Activated CD8-positive, alpha-beta memory T cell treated with anti-CD3 and anti-CD28 coated beads for 36 hours (primary cell): ENCODE results near the gene ATCAY. TPM values are rescaled to one million over a fixed set of nuclear protein-coding genes. Genes with fewer than 3 reads are reported as not detected.
"Not testable (repeated sequence)": the region's sequence is repeated elsewhere in the genome, so short reads cannot be mapped to it uniquely, and the experiment has no call there.

Experiments used
- CTCF ChIA-PET: fragments of 350-600 bp; sonication (Branson Sonifier 250); formaldehyde crosslinking; loops from one replicate; lab custom pipeline; 2021; ENCODE audit warnings: antibody characterized with exemption; lab: Charles Lee
- POLR2A ChIA-PET: fragments of 350-600 bp; sonication (Branson Sonifier 250); formaldehyde crosslinking; loops from one replicate; lab custom pipeline; 2021; ENCODE audit warnings: antibody characterized with exemption; lab: Charles Lee
- total RNA-seq, 2 experiments: library from RNA; stranded (reverse); gene quantifications; one replicate each; pipeline ENCODE4 v1.2.3, GENCODE V29; 2021

ATCAY gene
- total RNA-seq, 2 experiments from 2014 or later = not detected

DNA sequence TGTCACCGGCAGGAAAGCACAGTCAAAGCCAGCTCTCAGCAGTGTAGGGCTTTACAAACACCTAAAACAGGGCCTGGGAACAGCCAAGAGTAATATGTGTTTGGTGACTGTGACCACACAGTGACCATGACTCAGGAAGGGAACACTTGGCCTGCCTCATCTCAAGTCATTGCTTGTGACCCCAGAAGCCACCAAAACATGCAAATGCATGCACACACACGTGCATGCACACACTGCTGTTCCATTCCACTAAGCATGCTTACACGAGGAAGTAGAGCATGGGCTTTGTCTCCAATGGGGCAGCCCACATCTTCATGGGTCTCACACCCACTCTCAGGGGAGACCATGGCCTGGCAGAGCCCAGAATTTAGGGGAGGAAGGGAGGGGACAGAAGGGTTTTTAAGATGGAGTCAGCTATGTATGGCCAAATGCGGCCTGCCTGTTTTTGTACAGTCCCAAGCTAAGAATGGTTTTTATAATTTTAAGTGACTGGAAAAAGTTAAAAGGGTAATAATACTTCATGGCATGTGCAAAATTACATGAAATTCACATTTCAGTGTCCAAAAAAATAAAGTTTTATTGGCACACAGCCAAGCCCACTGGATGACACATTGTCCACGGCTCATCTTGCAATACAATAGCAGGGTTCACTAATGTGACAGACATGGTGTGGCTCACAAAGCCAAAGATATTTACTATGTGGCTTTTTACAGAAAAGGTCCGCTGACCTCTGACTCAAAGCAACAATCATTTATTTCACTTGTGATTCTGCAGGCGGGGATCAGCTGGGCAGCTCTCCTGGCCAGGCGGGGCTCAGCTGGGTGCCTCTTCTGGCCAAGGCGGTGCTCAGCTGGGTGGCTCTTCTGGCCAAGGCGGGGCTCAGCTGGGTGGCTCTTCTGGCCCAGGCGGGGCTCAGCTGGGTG, 29.0 kb upstream of the ATCAY start:
- CTCF ChIA-PET = no interaction called here
- POLR2A ChIA-PET = no interaction called here

DNA sequence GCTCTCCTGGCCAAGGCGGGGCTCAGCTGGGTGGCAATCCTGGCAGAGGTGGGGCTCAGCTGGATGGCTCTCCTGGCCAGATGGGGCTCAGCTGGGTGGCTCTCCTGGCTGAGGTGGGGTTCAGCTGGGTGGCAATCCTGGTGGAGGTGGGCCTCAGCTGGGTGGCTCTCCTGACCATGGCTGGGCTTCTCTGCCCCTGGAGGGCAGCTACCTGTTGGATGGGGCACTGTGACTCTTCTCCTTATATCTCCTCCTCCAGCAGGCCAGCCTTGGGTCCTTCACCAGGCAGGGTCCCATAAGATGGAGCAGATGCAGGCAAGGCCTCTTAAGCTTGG, 28.3 kb upstream of the ATCAY start:
- ChIA-PET CTCF (interaction anchor here (1.0 kb wide), 1 partner anchor 135 kb away, joined by 4 read pairs; no protein-coding TSS in a partner anchor), POLR2A (no interaction called here)

GRCh38 chr19:3852614-3853254, 27.8 kb upstream of the ATCAY start:
- CTCF ChIA-PET = interaction anchor here (0.6 to 1.0 kb wide), 3 partner anchors 135 to 153 kb away, joined by 4 to 5 read pairs (median 4); no protein-coding TSS in a partner anchor
- POLR2A ChIA-PET = no interaction called here

- CTCF ChIA-PET = no interaction called here
- POLR2A ChIA-PET = no interaction called here
Measured at GRCh38 chr19:3855320-3855719, 25.2 kb upstream of the ATCAY start.

GRCh38 chr19:3857449-3858003, 23.0 kb upstream of the ATCAY start:
- POLR2A ChIA-PET = no interaction called here
- CTCF ChIA-PET = no interaction called here

DNA sequence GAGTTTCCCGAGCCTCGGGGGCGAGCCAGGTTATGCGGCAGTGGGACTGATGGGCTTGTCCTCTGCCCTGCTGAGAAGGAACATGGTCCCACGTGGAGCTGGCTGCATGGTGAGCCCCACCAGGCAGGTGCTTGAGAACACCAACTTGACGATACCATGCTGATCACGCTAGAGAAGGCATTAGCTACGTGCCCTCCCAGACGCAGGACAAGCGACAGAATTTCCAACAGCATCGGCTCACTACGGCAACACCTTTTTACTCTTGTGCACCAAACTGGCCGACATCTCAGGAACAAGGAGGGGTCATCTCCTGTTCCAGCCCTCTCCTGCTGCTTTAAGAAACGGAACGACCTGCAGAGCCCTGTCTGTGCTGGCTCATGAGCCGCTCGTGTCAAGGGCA, 20.0 kb upstream of the ATCAY start:
- ChIA-PET CTCF (no interaction called here), POLR2A (no interaction called here)

- CTCF ChIA-PET = interaction anchor here (1.1 kb wide), 1 partner anchor 14 kb away, joined by 3 read pairs; no protein-coding TSS in a partner anchor
Measured at GRCh38 chr19:3862826-3863500, 17.5 kb upstream of the ATCAY start.

DNA sequence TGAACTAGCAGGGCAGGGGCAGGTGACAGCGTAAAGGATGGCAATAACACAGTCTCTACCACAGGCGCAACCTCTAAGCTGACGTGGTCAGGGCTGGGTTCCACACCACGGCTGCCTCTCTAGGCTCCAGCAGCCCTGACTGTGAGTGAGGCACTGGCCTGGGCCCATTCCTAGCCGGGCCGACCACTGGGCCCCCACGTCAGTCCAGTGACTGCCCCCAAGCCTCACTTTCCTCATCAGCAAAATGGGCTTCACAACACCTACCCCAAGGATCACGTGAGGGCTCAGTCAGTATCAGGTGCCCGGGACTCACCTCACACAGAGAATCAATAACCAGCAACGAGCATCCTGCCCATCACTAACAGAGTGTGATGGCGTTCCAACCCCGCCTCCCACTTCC, 16.8 kb upstream of the ATCAY start:
- ChIA-PET POLR2A (no interaction called here), CTCF (interaction anchor here (1.1 kb wide), 1 partner anchor 14 kb away, joined by 3 read pairs; no protein-coding TSS in a partner anchor)

More at GRCh38 chr19:3862826-3863500, 17.5 kb upstream of the ATCAY start:
- POLR2A ChIA-PET = interaction anchor here (0.6 kb wide), 1 partner anchor 55 kb away, joined by 3 read pairs; no protein-coding TSS in a partner anchor

DNA sequence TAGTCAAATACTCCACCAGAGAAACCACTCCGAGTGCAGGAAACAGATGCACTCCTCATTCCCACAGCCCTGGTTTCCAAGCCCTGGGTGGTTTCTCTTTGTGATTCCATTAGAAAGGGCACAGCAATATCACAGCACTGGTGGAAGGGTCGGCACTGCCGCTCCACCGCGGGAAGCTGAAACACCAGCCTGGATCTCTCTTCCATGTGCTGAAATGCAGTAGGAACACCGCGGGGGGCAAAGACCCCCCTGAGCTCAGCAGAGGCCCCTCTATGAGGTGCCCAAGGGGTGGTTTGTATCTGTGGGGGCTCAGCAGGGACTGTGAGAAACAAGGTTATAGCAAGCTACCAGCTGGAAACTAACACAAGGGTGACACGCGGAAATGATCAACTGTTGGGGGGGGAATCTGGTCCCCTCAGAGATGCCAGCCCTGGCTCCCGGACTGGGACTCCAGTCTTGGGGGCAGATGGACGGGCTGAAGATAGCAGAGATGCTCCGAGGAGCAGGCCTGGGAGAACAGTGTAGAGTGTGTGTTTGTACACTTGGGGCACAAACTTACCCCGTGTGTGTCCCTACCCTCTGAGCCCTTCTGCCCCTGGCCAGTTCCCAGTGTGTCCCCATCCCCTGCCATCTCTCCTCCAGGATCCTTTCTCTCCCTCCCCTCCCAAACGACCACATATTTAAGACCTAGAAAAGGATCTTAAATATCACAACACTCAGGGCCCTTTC, 13.4 kb upstream of the ATCAY start:
- ChIA-PET CTCF (no interaction called here), POLR2A (no interaction called here)

DNA sequence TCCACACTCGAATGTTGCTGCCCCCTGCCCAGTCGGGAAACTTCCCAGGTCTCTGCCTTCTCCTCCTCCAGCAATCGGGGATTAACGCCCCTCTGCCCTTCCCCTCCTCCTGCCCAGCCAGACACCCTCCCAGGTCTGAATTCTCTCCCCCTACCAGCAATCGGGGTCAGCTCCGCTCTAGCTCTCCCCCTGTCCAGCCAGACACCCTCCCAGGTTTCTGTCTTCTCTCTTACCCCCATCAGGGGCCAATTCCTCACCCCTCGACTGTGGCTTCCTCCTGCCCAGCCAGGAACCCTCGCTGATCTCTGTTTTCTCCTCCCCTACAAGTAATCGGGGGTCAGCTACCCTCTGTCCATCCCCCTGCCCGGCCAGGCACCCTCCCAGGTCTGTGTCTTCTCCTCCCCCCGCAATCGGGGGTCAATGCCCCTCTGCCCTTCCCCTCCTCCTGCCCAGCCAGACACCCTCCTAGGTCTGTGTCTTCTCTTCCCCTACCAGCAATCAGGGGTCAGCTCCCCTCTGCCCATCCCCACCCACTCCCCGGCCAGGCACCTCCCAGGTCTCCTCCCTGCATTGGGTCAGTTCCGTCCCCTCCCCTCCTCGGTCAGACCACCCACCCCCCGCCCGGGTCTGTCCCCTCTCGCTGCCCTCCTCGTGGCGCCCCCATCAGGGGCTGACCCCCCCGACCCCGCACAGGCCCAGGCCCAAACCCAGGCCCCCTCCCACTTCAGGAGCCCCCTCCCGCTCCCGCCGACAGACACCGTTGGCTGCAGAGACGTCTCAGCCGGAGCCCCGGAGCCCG, 12.3 kb upstream of the ATCAY start:
- ChIA-PET POLR2A (no interaction called here), CTCF (no interaction called here)

GRCh38 chr19:3868770-3869456, 11.6 kb upstream of the ATCAY start, which contains the start of gene ZFR2:
TSS of gene ZFR2 (minus strand) at chr19:3869038. CDS start at chr19:3869017, 21 bp downstream.
- ChIA-PET CTCF (no interaction called here), POLR2A (interaction anchor here (0.7 kb wide), 1 partner anchor 121 kb away, joined by 4 read pairs; no protein-coding TSS in a partner anchor)

DNA sequence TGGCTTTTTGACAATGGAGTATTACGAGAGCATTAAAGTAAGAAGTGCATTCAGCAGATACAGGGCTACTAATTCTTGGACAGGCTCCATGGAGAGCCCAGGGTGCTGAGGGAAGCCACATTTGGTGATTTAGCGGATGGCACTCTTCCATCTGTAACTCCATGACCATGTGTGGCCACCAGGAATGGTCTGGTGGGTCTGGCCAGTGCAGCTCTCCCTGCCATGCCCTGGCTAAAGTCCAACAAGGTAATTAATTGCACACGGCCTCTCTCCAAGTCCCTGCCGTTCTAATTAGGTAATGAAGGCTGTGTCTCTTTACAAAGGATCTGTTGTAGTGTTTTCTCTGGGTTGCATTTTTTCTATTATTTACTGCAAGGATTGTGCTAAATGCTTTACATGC, 7.3 kb upstream of the ATCAY start:
- POLR2A ChIA-PET = no interaction called here
- CTCF ChIA-PET = no interaction called here

DNA sequence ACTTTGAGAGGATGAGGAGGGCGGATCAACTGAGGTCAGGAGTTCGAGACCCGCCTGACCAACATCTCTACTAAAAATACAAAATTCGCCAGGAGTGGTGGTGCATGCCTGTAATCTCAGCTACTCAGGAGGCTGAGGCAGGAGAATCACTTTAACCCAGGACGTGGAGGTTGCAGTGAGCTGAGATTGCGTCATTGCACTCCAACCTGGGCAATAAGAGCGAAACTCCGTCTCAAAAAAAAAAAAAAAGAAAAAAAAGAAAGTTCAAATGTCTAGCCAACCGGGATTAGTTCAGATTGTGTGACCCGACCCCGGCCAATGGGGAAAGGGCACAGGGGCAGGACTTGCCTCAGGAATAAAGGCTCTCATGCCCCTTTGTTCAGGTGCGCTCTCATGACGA, 5.8 kb upstream of the ATCAY start:
- POLR2A ChIA-PET, CTCF ChIA-PET: not testable (repeated sequence)

GRCh38 chr19:3879656-3880055, 829 bp upstream of the ATCAY start:
- CTCF ChIA-PET = interaction anchor here (0.7 kb wide), 1 partner anchor 1163 kb away, joined by 3 read pairs; no protein-coding TSS in a partner anchor
- POLR2A ChIA-PET = interaction anchor here (0.7 kb wide), 1 partner anchor 294 kb away, joined by 3 read pairs; the partner anchor contains the start of gene GIPC3

GRCh38 chr19:3881272-3882040, 971 bp downstream of the ATCAY start:
- CTCF ChIA-PET = interaction anchor here (0.7 kb wide), 1 partner anchor 321 kb away, joined by 3 read pairs; no protein-coding TSS in a partner anchor
- POLR2A ChIA-PET = no interaction called here

- ChIA-PET POLR2A (no interaction called here), CTCF (no interaction called here)
Measured at GRCh38 chr19:3882041-3882384, 1.5 kb downstream of the ATCAY start.

DNA sequence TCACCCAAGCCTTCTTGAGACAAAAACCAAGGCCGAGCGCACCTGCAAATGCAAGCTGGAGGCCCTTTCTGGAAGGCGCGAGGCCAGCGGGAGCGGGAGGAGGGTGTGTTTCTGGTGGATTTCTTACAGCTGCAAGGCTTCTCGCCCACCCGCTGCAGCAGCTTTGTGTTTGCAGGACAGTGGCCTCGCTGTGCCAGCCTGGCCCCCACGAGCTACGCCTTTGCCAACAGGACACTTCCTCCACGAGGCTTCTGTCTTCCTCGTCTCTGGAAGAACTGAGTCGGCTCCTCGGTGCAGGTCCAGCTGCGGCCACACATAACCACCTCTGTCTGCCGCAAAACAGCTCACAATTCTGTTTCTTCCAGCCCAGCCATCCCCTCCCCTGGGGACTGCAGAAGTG, 10.1 kb downstream of the ATCAY start:
- ChIA-PET CTCF (no interaction called here), POLR2A (interaction anchor here (0.6 kb wide), 1 partner anchor 67 kb away, joined by 5 read pairs; no protein-coding TSS in a partner anchor)
